Measurements from ENCODE around the gene CBFB. TPM values are rescaled to one million over a fixed set of nuclear protein-coding genes. Genes with fewer than 3 reads are reported as not detected.

CBFB gene
- total and polyA plus RNA-seq, 2 experiments from 2014 or later = 52.3 to 53.3 TPM

GRCh38 chr16:67114793-67115192 lies 85.8 kb downstream of the CBFB start:
- Histone ChIP-seq H3K4me2 (ENCODE audit: unreplicated experiment) (peak overlapping the region; percentile 59), H3K4me3 (no peak overlapping the region), H3K4me1 (ENCODE audit: insufficient read depth) (peaks cover 26% of the 10 kb centered on the region), H3K36me3 (ENCODE audit: low read depth) (no peaks in the 10 kb centered on the region), H3K27me3 (replicated peaks; ENCODE audit: insufficient read depth) (no peaks in the 10 kb centered on the region), H3K9me2 (ENCODE audit: insufficient read depth) (no peaks in the 10 kb centered on the region), H3K79me2 (ENCODE audit: insufficient read depth) (peaks cover 94% of the 10 kb centered on the region), H3K27ac (peak overlapping the region; percentile 85), H3F3A (ENCODE audit: insufficient read depth) (peaks cover 32% of the 10 kb centered on the region), H2AFZ (no peak overlapping the region), H3K9ac (peak overlapping the region; percentile 55), H4K20me1 (ENCODE audit: insufficient read depth) (no peaks in the 10 kb centered on the region; the same call in 1 of the 2 replicates), H3K9me3 (ENCODE audit: low read depth) (no peaks in the 10 kb centered on the region)
- no peak for TF ChIP-seq EZH2 (IDR thresholded peaks at IDR 0.05; ENCODE audit: insufficient read depth, poor library complexity, severe bottlenecking)
- TF ChIP-seq EZH2phosphoT487 (IDR thresholded peaks at IDR 0.05; ENCODE audit: insufficient read depth, low read depth) = no peak
- DNase-seq = peak; percentile 50
- WGBS, 2 experiments (ENCODE audit: low coverage in 1 of 2, low lambda C conversion rate in 2 of 2, missing lambda C conversion rate in 2 of 2) = 78 to 82% methylated on average over 2 of the region's 2 CpGs
- in situ Hi-C loops (cut with MboI) = no loop called here

GRCh38 chr16:67115639-67116038 lies 86.7 kb downstream of the CBFB start:
- Histone ChIP-seq H3K27me3 (replicated peaks; ENCODE audit: insufficient read depth) (no peaks in the 10 kb centered on the region), H3K79me2 (ENCODE audit: insufficient read depth) (peaks cover 91% of the 10 kb centered on the region), H3K9ac (peak overlapping the region; percentile 55), H3K4me1 (ENCODE audit: insufficient read depth) (peaks cover 24% of the 10 kb centered on the region), H2AFZ (no peak overlapping the region), H4K20me1 (ENCODE audit: insufficient read depth) (no peaks in the 10 kb centered on the region; the same call in 1 of the 2 replicates), H3K9me3 (ENCODE audit: low read depth) (no peaks in the 10 kb centered on the region), H3F3A (ENCODE audit: insufficient read depth) (peaks cover 32% of the 10 kb centered on the region), H3K4me3 (no peak overlapping the region), H3K27ac (peak overlapping the region; percentile 85), H3K9me2 (ENCODE audit: insufficient read depth) (no peaks in the 10 kb centered on the region), H3K4me2 (ENCODE audit: unreplicated experiment) (peak overlapping the region; percentile 59), H3K36me3 (ENCODE audit: low read depth) (0 out of 2 replicates have a peak, but pooled peaks cover 4% of the 10 kb centered on the region)
- WGBS, 2 experiments (ENCODE audit: low coverage in 1 of 2, low lambda C conversion rate in 2 of 2, missing lambda C conversion rate in 2 of 2) = 19 to 21% methylated on average over 7 of the region's 7 CpGs
- in situ Hi-C loops (cut with MboI) = no loop called here
- TF ChIP-seq EZH2phosphoT487 (IDR thresholded peaks at IDR 0.05; ENCODE audit: insufficient read depth, low read depth) = no peak
- no peak for TF ChIP-seq EZH2 (IDR thresholded peaks at IDR 0.05; ENCODE audit: insufficient read depth, poor library complexity, severe bottlenecking)
- peak; percentile 99 for DNase-seq

- Histone ChIP-seq H3K4me1 (ENCODE audit: insufficient read depth) (peaks cover 15% of the 10 kb centered on the region), H3F3A (ENCODE audit: insufficient read depth) (peaks cover 32% of the 10 kb centered on the region), H3K27me3 (replicated peaks; ENCODE audit: insufficient read depth) (no peaks in the 10 kb centered on the region), H3K36me3 (ENCODE audit: low read depth) (0 out of 2 replicates have a peak, but pooled peaks cover 4% of the 10 kb centered on the region), H3K4me2 (ENCODE audit: unreplicated experiment) (no peak overlapping the region), H3K79me2 (ENCODE audit: insufficient read depth) (peaks cover 81% of the 10 kb centered on the region), H4K20me1 (ENCODE audit: insufficient read depth) (no peaks in the 10 kb centered on the region; the same call in 1 of the 2 replicates), H3K9ac (peak overlapping the region; percentile 28), H3K9me3 (ENCODE audit: low read depth) (no peaks in the 10 kb centered on the region), H3K27ac (peak overlapping the region; percentile 85), H3K9me2 (ENCODE audit: insufficient read depth) (no peaks in the 10 kb centered on the region), H3K4me3 (no peak overlapping the region), H2AFZ (no peak overlapping the region)
- in situ Hi-C loops (cut with MboI) = no loop called here
- TF ChIP-seq EZH2phosphoT487 (IDR thresholded peaks at IDR 0.05; ENCODE audit: insufficient read depth, low read depth) = no peak
- TF ChIP-seq EZH2 (IDR thresholded peaks at IDR 0.05; ENCODE audit: insufficient read depth, poor library complexity, severe bottlenecking) = no peak
- 72 to 74% methylated on average over 13 of the region's 13 CpGs for WGBS, 2 experiments (ENCODE audit: low coverage in 1 of 2, low lambda C conversion rate in 2 of 2, missing lambda C conversion rate in 2 of 2)
- DNase-seq = peak; percentile 48
Observed at GRCh38 chr16:67116388-67117311, 87.7 kb downstream of the CBFB start.

- WGBS, 2 experiments (ENCODE audit: low coverage in 1 of 2, low lambda C conversion rate in 2 of 2, missing lambda C conversion rate in 2 of 2) = 93% methylated on average over 9 of the region's 9 CpGs
Observed at GRCh38 chr16:67117716-67118115, 88.8 kb downstream of the CBFB start.

More at GRCh38 chr16:67117716-67118115, 88.8 kb downstream of the CBFB start:
- Histone ChIP-seq H3K9me3 (ENCODE audit: low read depth) (no peaks in the 10 kb centered on the region), H3K79me2 (ENCODE audit: insufficient read depth) (peaks cover 70% of the 10 kb centered on the region), H3K27ac (no peak overlapping the region), H3K9ac (no peak overlapping the region), H2AFZ (no peak overlapping the region), H3K4me3 (no peak overlapping the region), H3K27me3 (replicated peaks; ENCODE audit: insufficient read depth) (no peaks in the 10 kb centered on the region), H3K4me1 (ENCODE audit: insufficient read depth) (peaks cover 15% of the 10 kb centered on the region), H3K9me2 (ENCODE audit: insufficient read depth) (no peaks in the 10 kb centered on the region), H4K20me1 (ENCODE audit: insufficient read depth) (no peaks in the 10 kb centered on the region; the same call in 1 of the 2 replicates), H3K36me3 (ENCODE audit: low read depth) (0 out of 2 replicates have a peak, but pooled peaks cover 11% of the 10 kb centered on the region), H3K4me2 (ENCODE audit: unreplicated experiment) (no peak overlapping the region), H3F3A (ENCODE audit: insufficient read depth) (peaks cover 32% of the 10 kb centered on the region)
- DNase-seq = no peak
- TF ChIP-seq EZH2 (IDR thresholded peaks at IDR 0.05; ENCODE audit: insufficient read depth, poor library complexity, severe bottlenecking) (no peak), EZH2phosphoT487 (IDR thresholded peaks at IDR 0.05; ENCODE audit: insufficient read depth, low read depth) (no peak)
- in situ Hi-C loops (cut with MboI) = no loop called here
